Natural killer cell (primary cell): ENCODE results near the gene MCM7. TPM values are rescaled to one million over a fixed set of nuclear protein-coding genes. Genes with fewer than 3 reads are reported as not detected.

Experiments used
- ATAC-seq, 3 donors: fragments of 150-1000 bp in 2 of 3; fragments of 200-7000 bp in 1 of 3; cut with Tn5 transposase; 1 replicate in 1 of 3; 2 replicates in 2 of 3; pipeline ENCODE4 v1.10.0; 2021; ENCODE audit warnings: mild to moderate bottlenecking in 2 of 3, moderate library complexity in 2 of 3
- DNase-seq, 2 donors: peaks; one replicate each; pipeline versions ENCODE4 v3.0.0 to v3.0.0-alpha.2; 2013 to 2021; ENCODE audit warnings: mixed read lengths in 1 of 2
- H3K27ac ChIP-seq: one replicate; pipeline ENCODE4 v1.5.1; 2013; ENCODE audit warnings: mild to moderate bottlenecking, low read length
- H3K27me3 ChIP-seq: one replicate; pipeline ENCODE4 v1.6.1; 2013; ENCODE audit warnings: low read length; ENCODE audit not compliant: control insufficient read depth, insufficient read depth
- H3K36me3 ChIP-seq: one replicate; pipeline ENCODE4 v1.6.1; 2013; ENCODE audit warnings: low read length; ENCODE audit not compliant: control insufficient read depth, insufficient read depth
- H3K4me1 ChIP-seq: one replicate; pipeline ENCODE4 v1.6.1; 2013; ENCODE audit warnings: low read length; ENCODE audit not compliant: control insufficient read depth, insufficient read depth
- H3K4me3 ChIP-seq: one replicate; pipeline ENCODE4 v1.5.1; 2013; ENCODE audit warnings: low read length
- H3K9me3 ChIP-seq: one replicate; pipeline ENCODE4 v1.6.1; 2013; ENCODE audit warnings: low read length; ENCODE audit not compliant: control insufficient read depth, insufficient read depth
- H3K27ac Mint-ChIP-seq, 2 donors: one replicate each; pipeline ENCODE4 v1.8.0; 2022; ENCODE audit warnings: mild to moderate bottlenecking in 2 of 2, mixed read lengths in 2 of 2, moderate library complexity in 1 of 2
- H3K27me3 Mint-ChIP-seq, 2 donors: one replicate each; pipeline ENCODE4 v1.8.0; 2022; ENCODE audit warnings: low read depth in 2 of 2, mixed read lengths in 2 of 2
- H3K36me3 Mint-ChIP-seq: one replicate; pipeline ENCODE4 v1.8.0; 2022; ENCODE audit warnings: mixed read lengths
- H3K4me1 Mint-ChIP-seq, 2 donors: one replicate each; pipeline ENCODE4 v1.8.0; 2022; ENCODE audit warnings: mixed read lengths in 2 of 2
- H3K4me3 Mint-ChIP-seq: one replicate; pipeline ENCODE4 v1.8.0; 2022; ENCODE audit warnings: mild to moderate bottlenecking, moderate library complexity, mixed read lengths
- H3K9me3 Mint-ChIP-seq, 2 donors: one replicate each; pipeline ENCODE4 v1.8.0; 2022; ENCODE audit warnings: mixed read lengths in 2 of 2
- WGBS: methylation state at CpG from one replicate; pipeline ENCODE4 v1.1.7; 2013; ENCODE audit warnings: missing lambda C conversion rate; ENCODE audit not compliant: insufficient coverage; 5-methylcytosine and 5-hydroxymethylcytosine counted together
- intact Hi-C: fragments of 100-400 bp; cut with micrococcal nuclease; formaldehyde crosslinking; loops from one replicate; pipeline ENCODE4 v1.14.2; 2022
- total RNA-seq, 4 donors: library from RNA; stranded (reverse); fragments of 120-200 nt in 1 of 4; gene quantifications; one replicate each; pipeline versions ENCODE4 v1.2.3 to v1.2.4, GENCODE V29; 2013 to 2022
- TF ChIP-seq, protein P1 (sequence below): fragments of 200-600 bp; IDR thresholded peaks from one replicate; pipeline ENCODE4 v1.8.0; 2022; ENCODE audit warnings: antibody characterized with exemption

MCM7 gene
- total RNA-seq, 3 donors from 2014 or later (not counting 1 experiment from before 2014, with no cell fraction given): 112 to 214 (median 137) TPM

DNA sequence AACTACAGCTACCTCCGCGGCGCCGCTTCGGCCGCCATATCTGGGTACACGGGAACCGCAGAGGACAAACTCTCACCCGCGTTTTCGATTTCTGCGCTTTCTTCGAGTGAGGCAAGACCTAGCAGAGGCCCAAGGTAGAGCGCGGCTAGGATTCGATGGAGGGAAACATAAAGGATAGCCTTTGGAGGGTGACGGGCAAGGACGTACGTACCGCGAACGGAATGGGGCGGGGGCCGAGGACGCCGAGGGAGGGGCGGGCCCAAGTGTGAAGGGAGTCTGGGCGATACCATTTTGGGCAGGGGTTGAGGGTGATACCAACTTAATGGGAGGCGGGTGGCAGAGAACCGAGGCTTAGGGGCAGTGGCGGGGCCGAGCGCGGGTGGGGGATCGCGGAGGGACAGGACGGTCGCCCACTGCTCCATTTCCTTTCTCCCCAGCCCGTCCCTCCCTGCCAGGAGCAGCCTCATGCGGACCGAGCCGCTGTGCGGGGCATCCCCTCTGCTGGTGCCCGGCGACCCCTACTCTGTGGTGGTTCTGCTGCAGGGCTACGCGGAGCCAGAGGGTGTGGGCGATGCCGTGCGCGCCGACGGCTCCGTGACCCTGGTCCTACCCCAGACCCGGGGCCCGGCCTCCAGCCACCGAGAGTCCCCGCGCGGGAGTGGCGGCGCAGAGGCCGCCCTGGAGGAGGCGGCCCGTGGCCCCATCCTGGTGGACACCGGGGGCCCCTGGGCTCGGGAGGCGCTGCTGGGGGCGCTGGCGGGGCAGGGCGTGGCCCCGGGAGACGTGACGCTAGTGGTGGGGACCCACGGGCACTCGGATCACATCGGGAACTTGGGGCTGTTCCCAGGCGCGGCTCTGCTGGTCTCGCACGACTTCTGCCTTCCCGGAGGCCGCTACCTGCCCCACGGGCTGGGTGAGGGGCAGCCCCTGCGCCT lies 26.0 kb upstream of the MCM7 start, which contains the start of gene MBLAC1:
TSS of gene MBLAC1 (plus strand) at position 37 of the 935 bp plus-strand sequence. CDS start at position 466, 429 bp downstream.
- Mint-ChIP-seq H3K36me3 (no peaks in the 10 kb centered on the region), H3K27ac (peak within 1 kb of the TSS; percentile 98 to 99), H3K27me3 (no peaks in the 10 kb centered on the region), H3K4me3 (peak within 1 kb of the TSS; percentile 98), H3K4me1 (peaks cover 30 to 38% of the 10 kb centered on the region in 2 donors), H3K9me3 (no peaks in the 10 kb centered on the region)
- Histone ChIP-seq H3K36me3 (no peaks in the 10 kb centered on the region), H3K27ac (peak within 1 kb of the TSS; percentile 96), H3K4me1 (peaks cover 34% of the 10 kb centered on the region), H3K4me3 (peak within 1 kb of the TSS; percentile 88), H3K9me3 (no peaks in the 10 kb centered on the region), H3K27me3 (no peaks in the 10 kb centered on the region)
- whole genome bisulfite sequencing: under 1% methylated on average over 85 of the region's 85 CpGs
- DNase-seq: peak; percentile 87 to 97
- intact Hi-C loops: loop anchor here (1.0 kb wide), 2 partner anchors 8 to 26 kb away; partner anchors contain the start of genes AP4M1, CNPY4, MCM7 and TAF6
- TF ChIP-seq, protein P1, sequence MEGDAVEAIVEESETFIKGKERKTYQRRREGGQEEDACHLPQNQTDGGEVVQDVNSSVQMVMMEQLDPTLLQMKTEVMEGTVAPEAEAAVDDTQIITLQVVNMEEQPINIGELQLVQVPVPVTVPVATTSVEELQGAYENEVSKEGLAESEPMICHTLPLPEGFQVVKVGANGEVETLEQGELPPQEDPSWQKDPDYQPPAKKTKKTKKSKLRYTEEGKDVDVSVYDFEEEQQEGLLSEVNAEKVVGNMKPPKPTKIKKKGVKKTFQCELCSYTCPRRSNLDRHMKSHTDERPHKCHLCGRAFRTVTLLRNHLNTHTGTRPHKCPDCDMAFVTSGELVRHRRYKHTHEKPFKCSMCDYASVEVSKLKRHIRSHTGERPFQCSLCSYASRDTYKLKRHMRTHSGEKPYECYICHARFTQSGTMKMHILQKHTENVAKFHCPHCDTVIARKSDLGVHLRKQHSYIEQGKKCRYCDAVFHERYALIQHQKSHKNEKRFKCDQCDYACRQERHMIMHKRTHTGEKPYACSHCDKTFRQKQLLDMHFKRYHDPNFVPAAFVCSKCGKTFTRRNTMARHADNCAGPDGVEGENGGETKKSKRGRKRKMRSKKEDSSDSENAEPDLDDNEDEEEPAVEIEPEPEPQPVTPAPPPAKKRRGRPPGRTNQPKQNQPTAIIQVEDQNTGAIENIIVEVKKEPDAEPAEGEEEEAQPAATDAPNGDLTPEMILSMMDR: no peak
- peak; percentile 89 to 97 (median 89) for ATAC-seq

DNA sequence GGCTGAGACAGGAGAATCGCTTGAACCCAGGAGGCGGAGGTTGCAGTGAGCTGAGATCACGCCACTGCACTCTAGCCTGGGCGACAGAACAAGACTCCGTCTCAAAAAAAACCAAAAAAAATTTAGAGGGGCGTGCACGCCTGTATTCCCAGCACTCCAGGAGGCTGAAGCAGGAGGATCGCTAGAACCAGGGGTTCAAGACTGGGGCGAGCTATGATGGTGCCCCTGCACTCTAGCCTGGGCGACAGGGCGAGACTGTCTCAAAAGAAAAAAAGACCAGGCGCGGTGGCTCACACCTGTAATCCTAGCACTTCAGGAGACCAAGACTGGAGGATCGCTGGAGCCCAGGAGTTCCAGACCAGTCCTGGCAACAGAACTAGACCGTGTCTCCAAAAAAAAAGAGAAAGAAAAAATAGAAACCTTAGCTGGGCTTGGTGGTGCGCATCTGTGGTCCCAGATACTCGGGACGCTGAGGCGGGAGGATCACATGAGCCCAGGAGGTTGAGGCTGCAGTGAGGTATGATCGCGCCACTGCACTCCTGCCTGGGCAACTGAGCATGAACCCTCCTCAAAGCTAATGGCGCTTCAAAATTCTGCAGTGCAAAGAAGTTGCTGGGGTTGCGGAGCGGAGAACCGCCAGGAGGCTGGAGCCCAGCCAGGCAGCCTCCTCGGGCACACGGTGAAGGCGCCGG lies 25.2 kb upstream of the MCM7 start:
- ATAC-seq: no peak
- Histone ChIP-seq H3K27me3 (no peaks in the 10 kb centered on the region), H3K4me3 (peak overlapping the region; percentile 88), H3K27ac (peak overlapping the region; percentile 96), H3K4me1 (peaks cover 34% of the 10 kb centered on the region), H3K9me3 (no peaks in the 10 kb centered on the region), H3K36me3 (no peaks in the 10 kb centered on the region)
- Mint-ChIP-seq H3K4me3 (peak overlapping the region; percentile 98), H3K36me3 (no peaks in the 10 kb centered on the region), H3K27me3 (no peaks in the 10 kb centered on the region), H3K4me1 (peaks cover 24 to 36% of the 10 kb centered on the region in 2 donors), H3K9me3 (no peaks in the 10 kb centered on the region), H3K27ac (peak overlapping the region; percentile 98 to 99)
- TF ChIP-seq, protein P1: no peak
- no peak for DNase-seq
- intact Hi-C loops: loop anchor here (1.0 kb wide), 1 partner anchor 25 kb away; the partner anchor contains the start of genes AP4M1 and MCM7
- WGBS: 13% methylated on average over 29 of the region's 29 CpGs

DNA sequence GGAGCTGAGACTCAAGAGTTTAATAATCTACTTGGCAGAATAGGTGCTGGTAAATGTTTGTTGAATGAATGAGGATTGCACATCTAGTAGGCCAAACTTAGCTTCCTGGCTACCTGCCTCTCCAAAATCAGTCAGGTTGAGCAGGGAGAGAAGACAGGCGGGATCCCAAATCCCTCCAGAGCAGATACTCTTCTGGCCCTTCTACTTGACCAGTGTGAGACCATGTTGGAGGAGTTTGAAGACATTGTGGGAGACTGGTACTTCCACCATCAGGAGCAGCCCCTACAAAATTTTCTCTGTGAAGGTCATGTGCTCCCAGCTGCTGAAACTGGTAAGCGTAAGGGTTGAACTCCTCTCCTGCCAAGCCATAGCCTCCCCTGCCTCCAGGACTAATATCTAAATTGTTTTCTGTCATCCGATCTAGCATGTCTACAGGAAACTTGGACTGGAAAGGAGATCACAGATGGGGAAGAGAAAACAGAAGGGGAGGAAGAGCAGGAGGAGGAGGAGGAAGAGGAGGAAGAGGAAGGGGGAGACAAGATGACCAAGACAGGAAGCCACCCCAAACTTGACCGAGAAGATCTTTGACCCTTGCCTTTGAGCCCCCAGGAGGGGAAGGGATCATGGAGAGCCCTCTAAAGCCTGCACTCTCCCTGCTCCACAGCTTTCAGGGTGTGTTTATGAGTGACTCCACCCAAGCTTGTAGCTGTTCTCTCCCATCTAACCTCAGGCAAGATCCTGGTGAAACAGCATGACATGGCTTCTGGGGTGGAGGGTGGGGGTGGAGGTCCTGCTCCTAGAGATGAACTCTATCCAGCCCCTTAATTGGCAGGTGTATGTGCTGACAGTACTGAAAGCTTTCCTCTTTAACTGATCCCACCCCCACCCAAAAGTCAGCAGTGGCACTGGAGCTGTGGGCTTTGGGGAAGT lies 23.4 kb upstream of the MCM7 start:
- ATAC-seq (no peak), DNase-seq (no peak)
- no peaks in the 10 kb centered on the region for H3K9me3 ChIP-seq
- H3K27me3 ChIP-seq: no peaks in the 10 kb centered on the region
- H3K4me3 Mint-ChIP-seq: peak overlapping the region; percentile 22
- peaks cover 40% of the 10 kb centered on the region for H3K4me1 ChIP-seq
- TF ChIP-seq, protein P1: no peak
- no peaks in the 10 kb centered on the region for H3K36me3 Mint-ChIP-seq
- no peaks in the 10 kb centered on the region for H3K27me3 Mint-ChIP-seq
- H3K9me3 Mint-ChIP-seq: no peaks in the 10 kb centered on the region
- intact Hi-C loops: no loop called here
- peaks cover 33 to 42% of the 10 kb centered on the region in 2 donors for H3K4me1 Mint-ChIP-seq
- no peak overlapping the region for H3K4me3 ChIP-seq
- WGBS: 77% methylated on average over 3 of the region's 4 CpGs
- H3K27ac Mint-ChIP-seq: peak overlapping the region; percentile 8 to 26
- H3K27ac ChIP-seq: no peak overlapping the region
- H3K36me3 ChIP-seq: no peaks in the 10 kb centered on the region
